ENCODE data around the gene ADSL. TPM values are rescaled to one million over a fixed set of nuclear protein-coding genes. Genes with fewer than 3 reads are reported as not detected.

The ADSL gene
- total and polyA plus RNA-seq, 5 donors: 31.7 to 51.0 (median 39.1) TPM

- no peak overlapping the region for H3K27ac ChIP-seq (ENCODE audit: low read length)
- intact Hi-C loops (cut with DNase I): no loop called here
- no peaks in the 10 kb centered on the region for H3K9me3 ChIP-seq (ENCODE audit: control insufficient read depth, low read length)
- no peak for DNase-seq
- H3K27me3 ChIP-seq (ENCODE audit: control insufficient read depth, insufficient read depth): no peaks in the 10 kb centered on the region
- 65% methylated on average over 9 of the region's 9 CpGs for WGBS
- H3K4me3 ChIP-seq (ENCODE audit: low read length): no peak overlapping the region
- no peak for ATAC-seq
- H3K4me1 ChIP-seq (ENCODE audit: control insufficient read depth, insufficient read depth, low read length): no peaks in the 10 kb centered on the region
Measured at GRCh38 chr22:40328546-40329456, 17.5 kb upstream of the ADSL start.

GRCh38 chr22:40329466-40329865 lies 16.8 kb upstream of the ADSL start:
- no peak for ATAC-seq
- WGBS: 84% methylated on average over 9 of the region's 9 CpGs
- Histone ChIP-seq H3K9me3 (ENCODE audit: control insufficient read depth, low read length) (no peaks in the 10 kb centered on the region), H3K4me3 (ENCODE audit: low read length) (no peak overlapping the region), H3K4me1 (ENCODE audit: control insufficient read depth, insufficient read depth, low read length) (no peaks in the 10 kb centered on the region), H3K27ac (ENCODE audit: low read length) (no peak overlapping the region), H3K27me3 (ENCODE audit: control insufficient read depth, insufficient read depth) (no peaks in the 10 kb centered on the region)
- intact Hi-C loops (cut with DNase I): no loop called here
- no peak for DNase-seq

- Histone ChIP-seq H3K27me3 (ENCODE audit: control insufficient read depth, insufficient read depth) (no peaks in the 10 kb centered on the region), H3K4me3 (ENCODE audit: low read length) (no peak overlapping the region), H3K27ac (ENCODE audit: low read length) (no peak overlapping the region), H3K9me3 (ENCODE audit: control insufficient read depth, low read length) (no peaks in the 10 kb centered on the region), H3K4me1 (ENCODE audit: control insufficient read depth, insufficient read depth, low read length) (no peaks in the 10 kb centered on the region)
- DNase-seq: no peak
- WGBS: 80% methylated on average over 4 of the region's 4 CpGs
- ATAC-seq: no peak
- intact Hi-C loops (cut with DNase I): no loop called here
Measured at GRCh38 chr22:40330086-40330485, 16.2 kb upstream of the ADSL start.

GRCh38 chr22:40330615-40331014 lies 15.7 kb upstream of the ADSL start:
- ATAC-seq (no peak), DNase-seq (no peak)
- H3K4me1 ChIP-seq (ENCODE audit: control insufficient read depth, insufficient read depth, low read length): no peaks in the 10 kb centered on the region
- intact Hi-C loops (cut with DNase I): no loop called here
- no peak overlapping the region for H3K27ac ChIP-seq (ENCODE audit: low read length)
- WGBS: 79% methylated on average over 10 of the region's 10 CpGs
- H3K27me3 ChIP-seq (ENCODE audit: control insufficient read depth, insufficient read depth): no peaks in the 10 kb centered on the region
- no peaks in the 10 kb centered on the region for H3K9me3 ChIP-seq (ENCODE audit: control insufficient read depth, low read length)
- no peak overlapping the region for H3K4me3 ChIP-seq (ENCODE audit: low read length)

- Histone ChIP-seq H3K9me3 (ENCODE audit: control insufficient read depth, low read length) (no peaks in the 10 kb centered on the region), H3K27ac (ENCODE audit: low read length) (no peak overlapping the region), H3K27me3 (ENCODE audit: control insufficient read depth, insufficient read depth) (no peaks in the 10 kb centered on the region), H3K4me3 (ENCODE audit: low read length) (no peak overlapping the region), H3K4me1 (ENCODE audit: control insufficient read depth, insufficient read depth, low read length) (no peaks in the 10 kb centered on the region)
- intact Hi-C loops (cut with DNase I): no loop called here
- 79% methylated on average over 4 of the region's 4 CpGs for WGBS
- DNase-seq (no peak), ATAC-seq (no peak)
Measured at GRCh38 chr22:40331706-40332105, 14.6 kb upstream of the ADSL start.

GRCh38 chr22:40332319-40332781 lies 13.9 kb upstream of the ADSL start:
- Histone ChIP-seq H3K27ac (ENCODE audit: low read length) (no peak overlapping the region), H3K4me3 (ENCODE audit: low read length) (no peak overlapping the region), H3K4me1 (ENCODE audit: control insufficient read depth, insufficient read depth, low read length) (no peaks in the 10 kb centered on the region), H3K9me3 (ENCODE audit: control insufficient read depth, low read length) (no peaks in the 10 kb centered on the region), H3K27me3 (ENCODE audit: control insufficient read depth, insufficient read depth) (no peaks in the 10 kb centered on the region)
- ATAC-seq: no peak
- no peak for DNase-seq
- intact Hi-C loops (cut with DNase I): no loop called here
- WGBS: 70% methylated on average over 9 of the region's 9 CpGs

- Histone ChIP-seq H3K4me1 (ENCODE audit: control insufficient read depth, insufficient read depth, low read length) (no peaks in the 10 kb centered on the region), H3K27me3 (ENCODE audit: control insufficient read depth, insufficient read depth) (no peaks in the 10 kb centered on the region), H3K9me3 (ENCODE audit: control insufficient read depth, low read length) (no peaks in the 10 kb centered on the region), H3K4me3 (ENCODE audit: low read length) (no peak overlapping the region), H3K27ac (ENCODE audit: low read length) (no peak overlapping the region)
- DNase-seq (no peak), ATAC-seq (no peak)
- intact Hi-C loops (cut with DNase I): no loop called here
- 82% methylated on average over 2 of the region's 2 CpGs for WGBS
Measured at GRCh38 chr22:40334060-40334459, 12.2 kb upstream of the ADSL start.

- Histone ChIP-seq H3K4me3 (ENCODE audit: low read length) (no peak overlapping the region), H3K27me3 (ENCODE audit: control insufficient read depth, insufficient read depth) (no peaks in the 10 kb centered on the region), H3K4me1 (ENCODE audit: control insufficient read depth, insufficient read depth, low read length) (no peaks in the 10 kb centered on the region), H3K9me3 (ENCODE audit: control insufficient read depth, low read length) (no peaks in the 10 kb centered on the region), H3K27ac (ENCODE audit: low read length) (no peak overlapping the region)
- intact Hi-C loops (cut with DNase I): no loop called here
- DNase-seq: no peak
- ATAC-seq: no peak
- 56% methylated on average over 2 of the region's 2 CpGs for WGBS
Measured at GRCh38 chr22:40334899-40335298, 11.4 kb upstream of the ADSL start.

- Histone ChIP-seq H3K9me3 (ENCODE audit: control insufficient read depth, low read length) (no peaks in the 10 kb centered on the region), H3K4me1 (ENCODE audit: control insufficient read depth, insufficient read depth, low read length) (no peaks in the 10 kb centered on the region), H3K27me3 (ENCODE audit: control insufficient read depth, insufficient read depth) (no peaks in the 10 kb centered on the region), H3K27ac (ENCODE audit: low read length) (no peak overlapping the region), H3K4me3 (ENCODE audit: low read length) (no peak overlapping the region)
- ATAC-seq (no peak), DNase-seq (no peak)
- 60% methylated on average over 2 of the region's 2 CpGs for WGBS
- intact Hi-C loops (cut with DNase I): no loop called here
Measured at GRCh38 chr22:40335358-40335757, 10.9 kb upstream of the ADSL start.

- Histone ChIP-seq H3K9me3 (ENCODE audit: control insufficient read depth, low read length) (no peaks in the 10 kb centered on the region), H3K4me1 (ENCODE audit: control insufficient read depth, insufficient read depth, low read length) (no peaks in the 10 kb centered on the region), H3K27me3 (ENCODE audit: control insufficient read depth, insufficient read depth) (no peaks in the 10 kb centered on the region), H3K4me3 (ENCODE audit: low read length) (no peak overlapping the region), H3K27ac (ENCODE audit: low read length) (no peak overlapping the region)
- ATAC-seq: no peak
- no peak for DNase-seq
- WGBS: 93% methylated on average over 5 of the region's 5 CpGs
- intact Hi-C loops (cut with DNase I): loop anchor here in 2 of 4 donors (10.0 kb wide), 2 partner anchors 165 to 295 kb away; partner anchors contain the start of gene TNRC6B (in 1 of the 2)
Measured at GRCh38 chr22:40340044-40340443, 6.3 kb upstream of the ADSL start.

- intact Hi-C loops (cut with DNase I): loop anchor here in 2 of 4 donors (10.0 kb wide), 2 partner anchors 167 to 297 kb away; partner anchors contain the start of gene TNRC6B (in 1 of the 2)
- no peaks in the 10 kb centered on the region for H3K9me3 ChIP-seq (ENCODE audit: control insufficient read depth, low read length)
- 58% methylated on average over 4 of the region's 4 CpGs for WGBS
- DNase-seq (no peak), ATAC-seq (no peak)
- no peak overlapping the region for H3K27ac ChIP-seq (ENCODE audit: low read length)
- H3K27me3 ChIP-seq (ENCODE audit: control insufficient read depth, insufficient read depth): no peaks in the 10 kb centered on the region
- H3K4me1 ChIP-seq (ENCODE audit: control insufficient read depth, insufficient read depth, low read length): no peaks in the 10 kb centered on the region
- H3K4me3 ChIP-seq (ENCODE audit: low read length): no peak overlapping the region
Measured at GRCh38 chr22:40341604-40342003, 4.7 kb upstream of the ADSL start.

Data from right cardiac atrium (tissue), 5 donors.